K562 (cell line): Measurements from ENCODE around the gene ABI2. TPM values are rescaled to one million over a fixed set of nuclear protein-coding genes. Genes with fewer than 3 reads are reported as not detected.

Experiments
- ATAC-seq: fragments of 200-7000 bp; cut with Tn5 transposase; 3 replicates; pipeline ENCODE4 v1.9.1; 2020; ENCODE audit warnings: moderate library complexity
- BruUV-seq: library from RNA; stranded (reverse); fragments of 400-500 nt; replicated peaks from 2 replicates; lab custom pipeline; 2021; lab: Mats Ljungman, UMichigan
- CTCF ChIA-PET: fragments of 300-600 bp; formaldehyde crosslinking; extraction: SDS; loops from one replicate; lab custom pipeline; 2021; ENCODE audit warnings: low intra/inter-chr PET ratio; lab: Yijun Ruan, JAX
- POLR2A ChIA-PET: fragments of 300-600, 350-650 bp; sonication (Branson Sonifier 250); formaldehyde crosslinking; extraction: SDS; loops from one replicate; lab custom pipeline; 2021; ENCODE audit warnings: antibody characterized with exemption, inconsistent platforms; lab: Yijun Ruan, JAX
- DNase-seq, 4 experiments: peaks; one replicate each; pipeline versions ENCODE4 v3.0.0 to v3.0.0-alpha.2; 2011 to 2018; ENCODE audit warnings: low spot score in 3 of 4, mixed read lengths in 3 of 4; ENCODE audit errors: extremely low read depth in 1 of 4
- FAIRE-seq: peaks from 2 replicates; lab custom pipeline; 2011; peaks lifted over from hg19 to GRCh38; lab: Jason Lieb, UNC
- H2AFZ ChIP-seq: 2 replicates; pipeline ENCODE4 v1.6.0; 2011; ENCODE audit warnings: low read depth, low read length, control low read depth, inconsistent platforms
- H3K27ac ChIP-seq: fragments of 200-600 bp; 3 replicates; pipeline ENCODE4 v1.8.0; 2011; ENCODE audit warnings: low read depth, mild to moderate bottlenecking, control low read depth, inconsistent platforms, low read length, moderate library complexity, mixed read lengths; ENCODE audit errors: extremely low read depth
- H3K27me3 ChIP-seq, 2 experiments: fragments of 300-600 bp in 1 of 2; 2 replicates in 1 of 2; 3 replicates in 1 of 2; pipeline versions ENCODE4 v1.6.0 to v1.8.0; 2011; ENCODE audit warnings: inconsistent platforms in 2 of 2, low read length in 2 of 2, mild to moderate bottlenecking in 1 of 2, mixed read lengths in 1 of 2, moderate library complexity in 1 of 2; ENCODE audit not compliant: control insufficient read depth in 2 of 2, insufficient read depth in 2 of 2
- H3K36me3 ChIP-seq: fragments of 300-600 bp; 3 replicates; pipeline ENCODE4 v1.8.0; 2011; ENCODE audit warnings: mild to moderate bottlenecking, low read length, inconsistent platforms; ENCODE audit not compliant: control insufficient read depth, insufficient read depth
- H3K4me1 ChIP-seq, 2 experiments: fragments of 200-600 bp in 1 of 2; replicated peaks in 1 of 2; 2 replicates in 1 of 2; 3 replicates in 1 of 2; pipeline versions ENCODE4 v1.5.1 to v1.8.0; 2011; ENCODE audit warnings: inconsistent platforms in 2 of 2, low read length in 2 of 2, mild to moderate bottlenecking in 1 of 2, mixed read lengths in 1 of 2, moderate library complexity in 1 of 2; ENCODE audit not compliant: control insufficient read depth in 2 of 2, insufficient read depth in 2 of 2
- H3K4me2 ChIP-seq: 2 replicates; pipeline ENCODE4 v1.6.1; 2011; ENCODE audit warnings: low read length, control low read depth, inconsistent platforms, mixed read lengths; ENCODE audit not compliant: insufficient read depth
- H3K4me3 ChIP-seq: fragments of 200-600 bp; sonication (generic), shearing (Covaris generic); 2 replicates; pipeline ENCODE4 v1.5.1; 2016; ENCODE audit warnings: control low read depth, inconsistent platforms
- H3K79me2 ChIP-seq: fragments of 200-600 bp; 3 replicates; pipeline ENCODE4 v1.8.0; 2011; ENCODE audit warnings: low read length, inconsistent platforms; ENCODE audit not compliant: control insufficient read depth, insufficient read depth
- H3K9ac ChIP-seq, 2 experiments: 2 replicates each; pipeline versions ENCODE4 v1.6.0 to v1.6.1; 2011; ENCODE audit warnings: low read depth in 2 of 2, low read length in 2 of 2, control low read depth in 1 of 2, inconsistent platforms in 1 of 2, mild to moderate bottlenecking in 1 of 2, mixed read lengths in 1 of 2; ENCODE audit not compliant: insufficient read depth in 1 of 2
- H3K9me1 ChIP-seq: one replicate; pipeline ENCODE4 v1.6.0; 2011; ENCODE audit warnings: inconsistent platforms, mild to moderate bottlenecking, low read length, moderate library complexity; ENCODE audit not compliant: control insufficient read depth, insufficient read depth
- H3K9me3 ChIP-seq: replicated peaks from 2 replicates; pipeline ENCODE4 v1.5.1; 2011; ENCODE audit warnings: low read depth, low read length, inconsistent platforms; ENCODE audit not compliant: control insufficient read depth, insufficient read depth
- H4K20me1 ChIP-seq: replicated peaks from 2 replicates; pipeline ENCODE4 v1.6.1; 2011; ENCODE audit warnings: low read length, inconsistent platforms, mixed read lengths; ENCODE audit not compliant: control insufficient read depth, insufficient read depth
- ARID3B ChIP-seq: fragments of 250-450 bp; sonication (Bioruptor Pico); IDR thresholded peaks from 2 replicates; pipeline ENCODE4 v1.4.0; 2020; ENCODE audit warnings: borderline replicate concordance
- GATAD2B ChIP-seq: fragments of 450-650 bp; IDR thresholded peaks from 2 replicates; pipeline ENCODE4 v1.6.1; 2017; ENCODE audit warnings: mild to moderate bottlenecking, borderline replicate concordance
- NR4A1 ChIP-seq, 2 experiments: fragments of 250-450 bp in 1 of 2; fragments of 450-650 bp in 1 of 2; sonication (Bioruptor Pico) in 1 of 2; IDR thresholded peaks; 2 replicates each; pipeline versions ENCODE4 v1.4.0 to v1.6.1; 2016 to 2020; ENCODE audit warnings: mild to moderate bottlenecking in 2 of 2, missing compliant biosample characterization in 1 of 2, missing genetic modification characterization in 1 of 2, moderate library complexity in 1 of 2
- TEAD4 ChIP-seq, 2 experiments: sonication (generic) in 1 of 2; formaldehyde crosslinking in 1 of 2; IDR thresholded peaks; 2 replicates each; pipeline versions ENCODE4 v1.6.1 to v1.8.0; 2012 to 2022; ENCODE audit warnings: borderline replicate concordance in 1 of 2, inconsistent platforms in 1 of 2, low read length in 1 of 2, mild to moderate bottlenecking in 1 of 2, missing genetic modification reagents in 1 of 2
- ZNF436 ChIP-seq: fragments of 250-450, 450-650 bp; sonication (Bioruptor Pico); formaldehyde crosslinking; IDR thresholded peaks from 2 replicates; pipeline ENCODE4 v1.7.0; 2020; ENCODE audit warnings: mild to moderate bottlenecking
- WGBS: fragments of 100-300 bp; shearing (Covaris generic); methylation state at CpG from one replicate; pipeline ENCODE4 v1.1.6; 2016; ENCODE audit warnings: low coverage, mixed read lengths; ENCODE audit not compliant: insufficient coverage; ENCODE audit errors: missing lambda C conversion rate; 5-methylcytosine and 5-hydroxymethylcytosine counted together
- in situ Hi-C: fragments of 300-500 bp; cut with MboI; formaldehyde crosslinking; loops from 4 replicates; pipeline ENCODE4 v1.15.0; 2018; ENCODE audit warnings: inconsistent platforms, mixed read lengths
- intact Hi-C: fragments of 100-400 bp; cut with micrococcal nuclease; formaldehyde crosslinking; loops from 2 replicates; pipeline ENCODE4 v1.14.2; 2022
- polyA plus RNA-seq, 8 experiments: library from polyadenylated mRNA; depleted of rRNA in 4 of 8; stranded (reverse) in 5 of 8; unstranded in 3 of 8; fragments of >200 nt; fragmentation: Nextera tagmentation in 2 of 8; fragmentation: Illumina TruSeq in 1 of 8; extraction: Ambion mirVana in 2 of 8; extraction: Trizol in 1 of 8; gene quantifications; 2 replicates each; pipeline versions ENCODE4 v1.2.1 to v1.2.3, GENCODE V29; 2011 to 2014; ENCODE audit warnings: inconsistent platforms in 1 of 8, missing spikeins in 1 of 8
- total RNA-seq, 7 experiments: library from RNA; depleted of rRNA in 6 of 7; stranded (reverse); fragments of >200 nt in 6 of 7; fragmentation: Illumina TruSeq in 2 of 7; extraction: Trizol in 2 of 7; gene quantifications; 2 replicates each; pipeline versions ENCODE4 v1.2.1 to v1.2.3, GENCODE V29; 2011 to 2021; ENCODE audit warnings: low replicate concordance in 1 of 7
- TF ChIP-seq, protein P1 (sequence below): fragments of 250-450 bp; sonication (Bioruptor Pico); IDR thresholded peaks from 2 replicates; pipeline ENCODE4 v1.4.0; 2020
- TF ChIP-seq, protein P2 (sequence below): fragments of 250-450 bp; sonication (Bioruptor Pico); IDR thresholded peaks from 2 replicates; pipeline ENCODE4 v1.8.0; 2022; ENCODE audit warnings: moderate library complexity, mild to moderate bottlenecking, inconsistent platforms
- TF ChIP-seq, protein P3 (sequence below): fragments of 450-650 bp; IDR thresholded peaks from one replicate; pipeline ENCODE4 v1.6.1; 2018; ENCODE audit warnings: mild to moderate bottlenecking, moderate library complexity; ENCODE audit not compliant: partially characterized antibody

Gene ABI2
- total and polyA plus RNA-seq, 9 of the 15 experiments (the other 6 are each of a cell fraction or from before 2014, with no cell fraction given) = 5.3 to 24.3 (median 12.2) TPM

- TF ChIP-seq, protein P1, sequence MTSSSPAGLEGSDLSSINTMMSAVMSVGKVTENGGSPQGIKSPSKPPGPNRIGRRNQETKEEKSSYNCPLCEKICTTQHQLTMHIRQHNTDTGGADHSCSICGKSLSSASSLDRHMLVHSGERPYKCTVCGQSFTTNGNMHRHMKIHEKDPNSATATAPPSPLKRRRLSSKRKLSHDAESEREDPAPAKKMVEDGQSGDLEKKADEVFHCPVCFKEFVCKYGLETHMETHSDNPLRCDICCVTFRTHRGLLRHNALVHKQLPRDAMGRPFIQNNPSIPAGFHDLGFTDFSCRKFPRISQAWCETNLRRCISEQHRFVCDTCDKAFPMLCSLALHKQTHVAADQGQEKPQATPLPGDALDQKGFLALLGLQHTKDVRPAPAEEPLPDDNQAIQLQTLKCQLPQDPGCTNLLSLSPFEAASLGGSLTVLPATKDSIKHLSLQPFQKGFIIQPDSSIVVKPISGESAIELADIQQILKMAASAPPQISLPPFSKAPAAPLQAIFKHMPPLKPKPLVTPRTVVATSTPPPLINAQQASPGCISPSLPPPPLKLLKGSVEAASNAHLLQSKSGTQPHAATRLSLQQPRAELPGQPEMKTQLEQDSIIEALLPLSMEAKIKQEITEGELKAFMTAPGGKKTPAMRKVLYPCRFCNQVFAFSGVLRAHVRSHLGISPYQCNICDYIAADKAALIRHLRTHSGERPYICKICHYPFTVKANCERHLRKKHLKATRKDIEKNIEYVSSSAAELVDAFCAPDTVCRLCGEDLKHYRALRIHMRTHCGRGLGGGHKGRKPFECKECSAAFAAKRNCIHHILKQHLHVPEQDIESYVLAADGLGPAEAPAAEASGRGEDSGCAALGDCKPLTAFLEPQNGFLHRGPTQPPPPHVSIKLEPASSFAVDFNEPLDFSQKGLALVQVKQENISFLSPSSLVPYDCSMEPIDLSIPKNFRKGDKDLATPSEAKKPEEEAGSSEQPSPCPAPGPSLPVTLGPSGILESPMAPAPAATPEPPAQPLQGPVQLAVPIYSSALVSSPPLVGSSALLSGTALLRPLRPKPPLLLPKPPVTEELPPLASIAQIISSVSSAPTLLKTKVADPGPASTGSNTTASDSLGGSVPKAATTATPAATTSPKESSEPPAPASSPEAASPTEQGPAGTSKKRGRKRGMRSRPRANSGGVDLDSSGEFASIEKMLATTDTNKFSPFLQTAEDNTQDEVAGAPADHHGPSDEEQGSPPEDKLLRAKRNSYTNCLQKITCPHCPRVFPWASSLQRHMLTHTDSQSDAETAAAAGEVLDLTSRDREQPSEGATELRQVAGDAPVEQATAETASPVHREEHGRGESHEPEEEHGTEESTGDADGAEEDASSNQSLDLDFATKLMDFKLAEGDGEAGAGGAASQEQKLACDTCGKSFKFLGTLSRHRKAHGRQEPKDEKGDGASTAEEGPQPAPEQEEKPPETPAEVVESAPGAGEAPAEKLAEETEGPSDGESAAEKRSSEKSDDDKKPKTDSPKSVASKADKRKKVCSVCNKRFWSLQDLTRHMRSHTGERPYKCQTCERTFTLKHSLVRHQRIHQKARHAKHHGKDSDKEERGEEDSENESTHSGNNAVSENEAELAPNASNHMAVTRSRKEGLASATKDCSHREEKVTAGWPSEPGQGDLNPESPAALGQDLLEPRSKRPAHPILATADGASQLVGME (CRISPR knock-in tag) = no peak
Measured at GRCh38 chr2:203469546-203469945, 141.4 kb downstream of the ABI2 start (continued).

DNA sequence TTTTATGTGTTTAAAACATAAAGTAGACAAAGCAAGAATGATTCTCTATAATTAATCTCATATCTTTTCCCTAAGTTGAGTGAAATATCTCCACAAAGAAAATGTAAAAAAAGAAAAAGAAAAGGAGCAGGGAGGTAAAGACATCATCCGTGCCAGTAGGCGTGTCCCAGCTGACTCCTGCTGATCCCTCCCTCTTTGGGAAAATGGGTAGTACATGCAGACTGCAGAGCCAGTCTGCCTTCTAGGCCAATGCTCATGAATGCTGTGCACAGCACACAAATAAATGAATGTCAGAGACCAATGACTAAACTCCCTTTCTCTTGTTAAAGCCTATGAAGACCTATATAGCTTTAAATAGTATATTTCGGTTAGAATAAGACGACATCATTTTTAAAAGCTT is 142.2 kb downstream of the ABI2 start:
- intact Hi-C loops = no loop called here
- POLR2A ChIA-PET = no interaction called here
- 5% methylated on average over 4 of the region's 4 CpGs for WGBS
- CTCF ChIA-PET = no interaction called here
- FAIRE-seq (no peak), DNase-seq (no peak), ATAC-seq (no peak)
- Histone ChIP-seq H3K4me1 (no peaks in the 10 kb centered on the region; a peak in 1 of 5 replicates), H3K9ac (no peak overlapping the region), H3K4me3 (no peak overlapping the region), H3K27me3 (no peaks in the 10 kb centered on the region), H3K4me2 (no peak overlapping the region), H3K9me1 (no peaks in the 10 kb centered on the region), H3K79me2 (no peaks in the 10 kb centered on the region), H3K9me3 (no peaks in the 10 kb centered on the region), H4K20me1 (no peaks in the 10 kb centered on the region), H2AFZ (no peak overlapping the region), H3K36me3 (no peaks in the 10 kb centered on the region), H3K27ac (no peak overlapping the region)
- no TSS peak for BruUV-seq
- in situ Hi-C loops = loop anchor here (25.0 kb wide), 1 partner anchor 883 kb away; no protein-coding TSS in a partner anchor
- no peak for TF ChIP-seq NR4A1 (CRISPR knock-in tag; IDR thresholded peaks at IDR 0.05)
- TF ChIP-seq NR4A1 (tag; IDR thresholded peaks at IDR 0.05) = no peak
- no peak for TF ChIP-seq ZNF436
- TF ChIP-seq, protein P2, sequence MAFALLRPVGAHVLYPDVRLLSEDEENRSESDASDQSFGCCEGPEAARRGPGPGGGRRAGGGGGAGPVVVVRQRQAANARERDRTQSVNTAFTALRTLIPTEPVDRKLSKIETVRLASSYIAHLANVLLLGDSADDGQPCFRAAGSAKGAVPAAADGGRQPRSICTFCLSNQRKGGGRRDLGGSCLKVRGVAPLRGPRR = no peak
- no peak for TF ChIP-seq TEAD4 (IDR thresholded peaks at IDR 0.05; ENCODE audit: low read length)
- no peak for TF ChIP-seq TEAD4 (CRISPR knock-in tag; IDR thresholded peaks at IDR 0.05; ENCODE audit: borderline replicate concordance)
- no peak for TF ChIP-seq ARID3B (CRISPR knock-in tag)
- TF ChIP-seq, protein P3, sequence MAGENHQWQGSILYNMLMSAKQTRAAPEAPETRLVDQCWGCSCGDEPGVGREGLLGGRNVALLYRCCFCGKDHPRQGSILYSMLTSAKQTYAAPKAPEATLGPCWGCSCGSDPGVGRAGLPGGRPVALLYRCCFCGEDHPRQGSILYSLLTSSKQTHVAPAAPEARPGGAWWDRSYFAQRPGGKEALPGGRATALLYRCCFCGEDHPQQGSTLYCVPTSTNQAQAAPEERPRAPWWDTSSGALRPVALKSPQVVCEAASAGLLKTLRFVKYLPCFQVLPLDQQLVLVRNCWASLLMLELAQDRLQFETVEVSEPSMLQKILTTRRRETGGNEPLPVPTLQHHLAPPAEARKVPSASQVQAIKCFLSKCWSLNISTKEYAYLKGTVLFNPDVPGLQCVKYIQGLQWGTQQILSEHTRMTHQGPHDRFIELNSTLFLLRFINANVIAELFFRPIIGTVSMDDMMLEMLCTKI = no peak
- TF ChIP-seq GATAD2B = no peak
